ENCODE measurements around the gene BBS9.

BBS9 gene

GRCh38 chr7:33128631-33128989 is 754 bp upstream of the BBS9 start:
- no peak for DNase-seq

- DNase-seq = no peak
These were observed 416 bp downstream of the BBS9 start for GRCh38 chr7:33129806-33130153.

GRCh38 chr7:33130184-33130583 is 820 bp downstream of the BBS9 start:
- DNase-seq = no peak

- no peak for DNase-seq
These were observed 7.7 kb downstream of the BBS9 start for GRCh38 chr7:33137103-33137502.

- DNase-seq = no peak
These were observed 13.2 kb downstream of the BBS9 start for GRCh38 chr7:33142585-33142984.

- no peak for DNase-seq
These were observed 14.8 kb downstream of the BBS9 start for GRCh38 chr7:33143996-33144718.

- DNase-seq = no peak
These were observed 15.8 kb downstream of the BBS9 start for GRCh38 chr7:33145156-33145555.

GRCh38 chr7:33152087-33152486 is 22.7 kb downstream of the BBS9 start:
- no peak for DNase-seq

- DNase-seq = no peak
These were observed 26.4 kb downstream of the BBS9 start for GRCh38 chr7:33155811-33156210.

GRCh38 chr7:33156441-33156840 is 27.1 kb downstream of the BBS9 start:
- no peak for DNase-seq

- DNase-seq = no peak
These were observed 27.9 kb downstream of the BBS9 start for GRCh38 chr7:33157311-33157710.

- DNase-seq = no peak
These were observed 28.4 kb downstream of the BBS9 start for GRCh38 chr7:33157781-33158180.

GRCh38 chr7:33177876-33178275 is 48.5 kb downstream of the BBS9 start:
- DNase-seq = no peak

- no peak for DNase-seq
These were observed 50.2 kb downstream of the BBS9 start for GRCh38 chr7:33179519-33179918.

GRCh38 chr7:33183504-33183903 is 54.1 kb downstream of the BBS9 start:
- no peak for DNase-seq

GRCh38 chr7:33184828-33185227 is 55.5 kb downstream of the BBS9 start:
- DNase-seq = no peak

GRCh38 chr7:33185786-33186185 is 56.4 kb downstream of the BBS9 start:
- DNase-seq = peak; percentile 72

- DNase-seq = no peak
These were observed 56.8 kb downstream of the BBS9 start for GRCh38 chr7:33186192-33186591.

GRCh38 chr7:33190688-33191304 is 61.4 kb downstream of the BBS9 start:
- DNase-seq = no peak

- no peak for DNase-seq
These were observed 62.0 kb downstream of the BBS9 start for GRCh38 chr7:33191340-33191739.

- DNase-seq = no peak
These were observed 63.4 kb downstream of the BBS9 start for GRCh38 chr7:33192695-33193291.

- DNase-seq = no peak
These were observed 64.0 kb downstream of the BBS9 start for GRCh38 chr7:33193308-33193864.

GRCh38 chr7:33195264-33195663 is 65.9 kb downstream of the BBS9 start:
- no peak for DNase-seq

- no peak for DNase-seq
These were observed 66.9 kb downstream of the BBS9 start for GRCh38 chr7:33196221-33196620.

All from NCI-H1694 treated with DMSO at 0.1 percent for 48 hours (cell line).